HG03432 (cell line): ENCODE results near the gene ARHGAP26.
"Not testable (repeated sequence)": the region's sequence is repeated elsewhere in the genome, so short reads cannot be mapped to it uniquely, and the experiment has no call there.

ENCODE experiments used
- ATAC-seq: cut with Tn5 transposase; IDR thresholded peaks from one replicate; pipeline ENCODE4 v1.9.1; 2021; ENCODE audit warnings: mild to moderate bottlenecking, moderate library complexity; ENCODE audit not compliant: unreplicated experiment

The ARHGAP26 gene

GRCh38 chr5:143074414-143074996 lies 304.3 kb downstream of the ARHGAP26 start:
- ATAC-seq: no peak

DNA sequence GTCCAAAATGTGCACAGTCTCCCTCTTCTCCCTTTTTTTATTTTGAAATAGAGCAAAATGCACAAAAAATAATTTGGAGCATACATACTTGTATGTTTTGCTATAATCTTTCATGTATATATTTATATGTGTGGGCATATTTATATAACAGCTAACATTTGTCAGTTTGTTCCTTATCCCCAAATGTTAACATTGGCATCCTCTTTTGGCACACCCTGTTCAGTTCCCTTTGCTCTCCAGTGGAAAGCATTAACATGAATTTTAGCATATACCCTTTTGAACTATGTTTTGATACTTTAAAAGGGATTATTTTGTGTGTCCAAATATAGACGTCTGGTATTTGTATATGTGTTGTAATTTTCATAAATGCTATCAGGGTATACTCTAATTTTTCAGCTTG lies 306.2 kb downstream of the ARHGAP26 start:
- ATAC-seq: no peak

DNA sequence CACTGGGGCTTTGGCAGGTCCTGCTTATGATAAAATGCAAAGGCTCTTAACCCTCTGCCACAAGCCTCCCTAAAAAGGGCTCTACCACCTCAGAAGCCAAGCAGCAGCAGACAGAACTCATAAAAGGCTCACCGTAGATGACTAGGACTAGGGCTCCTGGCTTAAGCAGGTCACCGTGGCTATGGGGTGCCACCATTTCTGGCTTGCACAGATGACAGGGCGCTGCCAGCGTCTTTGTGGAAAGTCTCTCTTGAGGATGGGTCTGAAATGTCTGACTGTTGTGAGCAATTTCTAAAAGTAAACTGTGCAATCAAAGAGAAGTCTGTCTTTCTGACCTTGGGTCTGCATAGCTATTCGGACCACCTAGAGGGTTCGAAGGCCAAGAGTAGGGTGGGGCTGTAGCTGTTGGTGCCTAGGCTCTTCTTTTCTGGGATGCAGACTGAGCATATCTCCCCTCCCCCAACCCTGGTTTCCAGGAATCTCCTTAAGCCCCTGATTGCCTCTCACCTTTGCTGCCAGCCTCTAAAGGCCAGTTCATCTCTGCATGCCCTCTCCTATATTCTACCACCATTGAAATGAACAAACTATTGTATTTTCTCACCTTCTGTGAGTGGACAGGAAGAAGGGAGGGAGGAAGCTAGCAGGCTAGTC lies 307.4 kb downstream of the ARHGAP26 start:
- ATAC-seq: no peak

GRCh38 chr5:143078313-143078712 lies 308.1 kb downstream of the ARHGAP26 start:
- no peak for ATAC-seq

DNA sequence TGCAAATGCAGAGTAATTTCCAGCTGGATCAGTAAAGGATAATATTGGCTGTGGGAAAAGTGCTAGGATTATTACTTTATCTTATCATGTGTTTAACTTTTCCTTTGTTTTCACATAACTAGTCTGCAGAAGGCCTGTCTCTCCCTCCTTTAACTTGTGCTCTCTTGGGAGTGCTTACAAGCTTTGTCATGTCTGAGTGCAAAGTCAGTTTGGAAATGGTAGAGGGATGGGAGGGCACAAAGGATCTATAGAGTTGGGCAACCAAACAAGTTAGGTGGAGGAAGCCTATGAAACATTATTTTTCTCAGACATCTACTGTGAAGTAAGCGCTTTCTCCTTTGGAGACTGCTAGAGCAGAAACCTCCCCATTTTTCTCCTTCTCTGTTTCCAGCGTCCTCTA lies 308.8 kb downstream of the ARHGAP26 start:
- no peak for ATAC-seq

DNA sequence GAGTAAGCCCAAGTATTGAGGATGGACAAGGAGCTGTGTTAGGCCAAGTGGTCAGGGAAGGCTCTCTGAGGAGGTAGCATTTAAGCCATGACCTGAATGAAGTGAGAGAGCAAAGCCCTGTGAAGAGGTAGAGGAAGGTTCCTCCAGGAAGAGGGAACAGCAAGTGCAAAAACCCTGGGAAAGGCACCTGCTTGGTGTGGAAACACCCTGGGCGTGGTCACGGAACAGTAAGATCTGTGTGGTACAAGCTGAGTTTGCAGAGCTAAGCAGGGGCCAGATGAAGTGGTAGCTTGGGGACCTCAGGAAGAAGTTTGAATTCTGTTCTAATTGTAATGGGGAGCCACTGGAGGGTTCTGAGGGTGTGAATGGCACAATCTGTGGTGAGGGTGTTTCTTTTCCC lies 310.2 kb downstream of the ARHGAP26 start:
- no peak for ATAC-seq

- ATAC-seq: no peak
Measured at GRCh38 chr5:143080982-143081381, 310.8 kb downstream of the ARHGAP26 start.

GRCh38 chr5:143083006-143083405 lies 312.8 kb downstream of the ARHGAP26 start:
- ATAC-seq: no peak

DNA sequence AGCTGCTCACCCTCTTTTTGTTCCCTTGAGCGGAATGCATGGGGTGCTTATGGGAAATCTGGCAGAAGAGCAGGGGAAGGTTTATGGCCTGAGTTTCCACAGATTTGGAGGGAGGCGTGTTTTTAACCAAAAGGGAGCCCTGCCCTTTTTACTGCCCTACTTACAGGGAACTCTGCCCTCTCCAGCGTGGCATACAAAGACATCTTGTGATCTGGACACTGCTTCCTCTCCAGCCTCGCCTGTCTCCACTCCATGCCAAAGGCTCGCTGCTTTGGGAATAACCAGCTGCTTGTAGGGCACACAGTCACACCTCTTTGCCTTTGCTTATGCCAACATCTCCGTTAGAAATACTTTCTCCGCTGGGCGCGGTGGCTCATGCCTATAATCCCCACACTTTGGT lies 314.2 kb downstream of the ARHGAP26 start:
- no peak for ATAC-seq

DNA sequence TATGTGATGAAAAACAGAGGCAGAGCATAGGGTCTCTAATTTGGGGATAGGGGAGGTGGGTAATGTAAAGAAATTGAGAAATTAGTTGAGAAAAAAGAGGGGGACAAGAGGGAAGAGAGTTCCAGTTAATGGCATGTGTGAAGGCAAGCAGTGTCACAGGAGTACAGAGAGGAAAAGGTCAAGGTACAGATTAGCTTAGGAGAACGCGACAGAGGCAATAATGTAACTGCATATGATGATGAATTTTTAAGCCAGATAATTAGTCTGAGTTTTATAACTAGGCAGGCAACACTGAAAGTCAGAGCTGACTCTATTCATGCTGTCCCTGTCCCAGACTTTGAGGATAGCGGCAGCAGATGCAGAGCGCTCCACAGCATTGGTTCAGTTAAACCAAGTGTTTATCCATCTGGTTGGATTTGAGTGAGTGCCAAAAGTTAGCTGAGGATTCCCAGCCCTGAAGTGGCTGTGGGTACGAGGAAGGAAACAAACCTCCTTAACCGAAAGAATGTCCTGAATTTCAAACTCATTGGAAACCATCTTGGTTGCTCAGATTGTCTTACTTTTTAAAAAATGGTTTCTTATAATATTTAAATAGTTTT lies 315.2 kb downstream of the ARHGAP26 start:
- no peak for ATAC-seq

GRCh38 chr5:143086546-143086907 lies 316.4 kb downstream of the ARHGAP26 start:
- no peak for ATAC-seq

DNA sequence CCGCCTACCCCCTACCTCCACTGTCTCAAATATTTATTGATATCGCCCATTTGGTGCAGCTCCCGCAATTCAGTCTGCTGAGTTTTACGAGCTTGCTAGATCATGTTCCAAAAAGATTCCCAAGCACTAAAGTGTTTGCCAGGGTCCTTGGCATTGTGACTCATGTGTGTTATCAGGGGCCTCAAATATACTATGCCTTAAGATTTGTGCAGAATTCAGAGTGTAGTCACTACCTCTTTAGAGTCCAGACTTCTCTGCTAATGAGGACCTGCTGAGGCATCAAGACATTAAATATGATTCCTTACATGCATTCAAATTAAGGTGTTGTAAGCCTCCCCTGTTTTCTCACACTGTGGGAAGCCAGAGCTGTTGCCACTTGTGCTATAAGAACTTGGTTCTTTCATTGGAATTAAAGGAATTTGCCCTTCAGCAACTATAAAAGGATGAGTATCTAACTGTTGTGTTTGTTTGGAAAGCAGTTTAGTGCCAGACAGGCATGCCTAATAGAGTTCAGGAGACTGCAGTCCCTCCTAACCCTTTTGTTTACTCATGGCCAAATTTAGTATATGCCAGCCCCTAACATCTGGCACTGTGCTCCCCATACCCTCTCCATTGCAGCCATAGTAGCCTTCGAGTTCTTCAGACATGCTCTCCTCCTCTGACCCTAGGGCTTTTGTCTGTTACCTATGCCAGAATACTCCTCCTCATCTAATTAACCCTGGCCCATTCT lies 316.9 kb downstream of the ARHGAP26 start:
- ATAC-seq: no peak

GRCh38 chr5:143088702-143089101 lies 318.5 kb downstream of the ARHGAP26 start:
- not testable (repeated sequence) for ATAC-seq

- not testable (repeated sequence) for ATAC-seq
Measured at GRCh38 chr5:143090044-143090443, 319.9 kb downstream of the ARHGAP26 start.

GRCh38 chr5:143092711-143093451 lies 322.7 kb downstream of the ARHGAP26 start:
- ATAC-seq: not testable (repeated sequence)

DNA sequence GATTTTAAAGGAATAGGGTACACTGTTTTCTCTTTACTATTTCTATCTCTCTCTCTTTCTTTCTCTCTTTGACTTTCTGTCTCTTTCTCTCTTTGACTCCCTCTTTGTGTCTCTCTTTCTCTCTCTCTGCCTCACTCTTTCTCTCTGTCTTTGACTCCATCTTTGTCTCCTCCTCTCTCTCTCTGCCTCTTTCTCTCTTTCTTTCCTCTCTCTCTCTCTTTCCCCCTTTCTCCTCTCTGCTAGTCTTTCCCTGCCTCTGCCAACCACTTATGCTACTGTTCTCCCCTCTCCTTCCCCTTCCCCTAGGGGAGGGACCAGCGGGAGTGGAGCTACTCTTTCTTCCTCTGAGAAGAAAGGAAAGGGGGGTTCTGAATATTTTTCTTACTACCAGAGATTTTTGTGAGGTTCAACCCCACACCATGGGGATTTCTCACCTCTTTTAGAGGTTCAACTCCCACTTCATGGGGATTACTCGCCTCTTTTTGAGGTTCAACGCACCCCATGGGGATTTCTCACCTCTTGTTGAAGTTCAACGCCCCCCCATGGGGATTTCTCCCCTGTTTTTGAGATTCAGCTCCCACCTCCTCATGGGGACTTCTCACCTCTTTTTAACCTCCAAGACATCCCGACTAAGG lies 323.4 kb downstream of the ARHGAP26 start:
- ATAC-seq: no peak

DNA sequence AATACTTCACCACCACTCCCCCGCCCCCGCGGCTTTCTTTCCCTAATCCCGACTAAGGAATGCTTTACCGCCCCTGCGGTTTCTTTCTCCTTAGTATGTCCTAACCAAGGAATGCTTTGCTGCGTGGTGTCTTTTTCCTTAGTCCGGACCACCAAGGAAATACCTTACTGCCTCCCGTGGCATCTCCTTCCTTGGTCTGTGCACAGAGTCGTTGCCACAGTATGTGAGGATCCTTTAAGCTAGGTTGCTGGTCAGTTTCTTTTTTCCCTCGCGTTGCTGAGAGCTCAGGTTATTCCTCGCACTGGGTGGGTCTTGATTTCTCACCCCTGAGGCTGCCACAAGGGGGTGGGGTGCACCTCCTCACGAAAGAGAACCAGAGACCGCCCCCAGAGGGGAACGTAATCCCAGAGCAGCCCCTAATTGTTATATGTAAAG lies 323.9 kb downstream of the ARHGAP26 start:
- no peak for ATAC-seq

DNA sequence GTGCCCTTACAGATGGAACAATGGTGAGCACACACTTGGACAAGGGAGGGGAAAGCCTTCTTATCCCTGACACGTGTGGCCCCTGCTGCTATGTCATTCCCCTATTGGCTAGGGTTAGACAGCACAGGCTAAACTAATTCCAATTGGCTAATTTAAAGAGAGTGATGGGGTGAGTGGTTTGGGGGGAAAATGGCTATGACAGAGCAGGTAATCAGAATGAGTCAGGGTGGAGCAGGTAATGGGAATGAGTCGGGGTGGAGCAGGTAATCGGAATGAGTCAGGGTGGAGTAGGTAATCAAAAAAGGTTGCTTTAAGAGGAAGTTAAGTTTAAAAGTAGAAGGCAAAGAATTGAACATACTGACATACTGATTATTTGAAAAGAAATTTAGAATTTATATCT lies 324.4 kb downstream of the ARHGAP26 start:
- not testable (repeated sequence) for ATAC-seq

DNA sequence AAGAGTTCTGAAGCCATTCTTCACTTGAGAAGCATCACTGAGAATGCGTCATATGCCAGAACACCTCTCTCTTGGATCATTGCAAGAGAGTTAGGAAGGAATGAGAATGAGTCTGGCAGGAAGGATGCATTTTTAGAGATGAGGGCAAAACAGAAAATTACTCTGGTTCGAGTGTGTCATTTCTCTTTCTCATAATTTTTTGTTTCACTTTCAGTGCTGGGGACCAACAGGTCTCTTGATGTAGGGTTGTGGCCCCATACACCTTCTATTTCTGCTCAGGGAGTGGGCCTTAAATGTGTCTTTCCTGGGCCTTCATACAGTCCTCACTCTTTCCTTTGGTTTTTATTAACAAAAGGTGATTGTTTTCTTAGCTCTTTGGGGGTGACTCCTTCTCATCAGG lies 330.9 kb downstream of the ARHGAP26 start:
- ATAC-seq: peak; percentile 93

DNA sequence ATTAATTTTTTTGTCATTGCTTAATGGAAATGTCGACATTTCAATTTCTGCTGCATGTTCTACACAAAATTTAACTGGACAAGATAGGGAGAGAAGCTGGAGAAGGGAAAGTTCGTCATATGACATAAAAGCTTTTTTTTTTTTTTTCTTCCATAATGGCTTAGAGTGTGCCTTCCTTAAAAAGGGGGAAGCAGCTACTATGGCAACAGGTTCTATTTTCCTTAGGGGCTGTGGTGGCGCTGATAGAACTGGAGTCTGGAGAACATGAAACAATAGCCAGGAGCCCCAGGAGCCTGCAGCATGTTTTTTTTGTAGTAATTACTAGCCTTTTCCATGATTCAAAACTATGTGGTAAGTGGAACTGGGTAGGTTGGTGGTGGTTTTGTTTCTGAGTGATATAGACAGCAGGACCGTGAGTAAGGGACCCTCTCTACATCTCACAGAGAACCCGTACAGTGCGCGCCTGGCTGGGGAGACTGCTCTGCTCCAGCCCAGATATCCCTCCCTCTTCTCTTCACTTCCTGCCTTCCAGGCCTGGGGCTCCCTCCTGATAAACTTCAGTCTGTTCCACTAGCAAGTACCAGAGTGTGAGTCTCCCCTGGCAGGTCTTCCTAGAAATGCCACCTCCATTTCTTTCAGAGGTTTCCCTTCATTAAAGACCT lies 331.7 kb downstream of the ARHGAP26 start:
- ATAC-seq: no peak
